Measurements from ENCODE around the gene MYPN. TPM values are rescaled to one million over a fixed set of nuclear protein-coding genes. Genes with fewer than 3 reads are reported as not detected.

The MYPN gene
- total RNA-seq, 3 donors from 2014 or later = 0.33 TPM; not detected in 2

- intact Hi-C loops (cut with DNase I; ENCODE audit: low total_unique reads) = no loop called here
- Histone ChIP-seq H3K4me3 (no peak overlapping the region), H3K9me3 (no peaks in the 10 kb centered on the region), H3K4me1 (no peaks in the 10 kb centered on the region), H3K27ac (no peak overlapping the region), H3K27me3 (no peaks in the 10 kb centered on the region), H3K36me3 (no peaks in the 10 kb centered on the region)
- DNase-seq (ENCODE audit: low spot score in 2 of 2) = no peak
- no peak for TF ChIP-seq CTCF (IDR thresholded peaks at IDR 0.05)
Observed at GRCh38 chr10:68107651-68108050, 1.6 kb upstream of the MYPN start.

GRCh38 chr10:68108051-68108450 lies 1.2 kb upstream of the MYPN start:
- Histone ChIP-seq H3K27ac (no peak overlapping the region), H3K4me3 (no peak overlapping the region), H3K36me3 (no peaks in the 10 kb centered on the region), H3K27me3 (no peaks in the 10 kb centered on the region), H3K9me3 (no peaks in the 10 kb centered on the region), H3K4me1 (no peaks in the 10 kb centered on the region)
- TF ChIP-seq POLR2AphosphoS5 (IDR thresholded peaks at IDR 0.05) (no peak), CTCF (IDR thresholded peaks at IDR 0.05) (no peak), POLR2A (IDR thresholded peaks at IDR 0.05) (no peak)
- intact Hi-C loops (cut with DNase I; ENCODE audit: low total_unique reads) = no loop called here
- DNase-seq (ENCODE audit: low spot score in 2 of 2) = no peak

- no peaks in the 10 kb centered on the region for H3K27me3 ChIP-seq
- no peaks in the 10 kb centered on the region for H3K36me3 ChIP-seq
- TF ChIP-seq CTCF (IDR thresholded peaks at IDR 0.05) (no peak), POLR2A (IDR thresholded peaks at IDR 0.05) (no peak), POLR2AphosphoS5 (IDR thresholded peaks at IDR 0.05) (no peak)
- intact Hi-C loops (cut with DNase I; ENCODE audit: low total_unique reads) = no loop called here
- no peaks in the 10 kb centered on the region for H3K9me3 ChIP-seq
- DNase-seq (ENCODE audit: low spot score in 2 of 2) = no peak
- no peak overlapping the region for H3K27ac ChIP-seq
- no peak overlapping the region for H3K4me3 ChIP-seq
- no peaks in the 10 kb centered on the region for H3K4me1 ChIP-seq
Observed at GRCh38 chr10:68108653-68109052, 635 bp upstream of the MYPN start.

- intact Hi-C loops (cut with DNase I; ENCODE audit: low total_unique reads) = no loop called here
- TF ChIP-seq CTCF (IDR thresholded peaks at IDR 0.05) (no peak), POLR2A (IDR thresholded peaks at IDR 0.05) (no peak), POLR2AphosphoS5 (IDR thresholded peaks at IDR 0.05) (no peak)
- H3K4me3 ChIP-seq = no peak overlapping the region
- H3K9me3 ChIP-seq = no peaks in the 10 kb centered on the region
- no peaks in the 10 kb centered on the region for H3K27me3 ChIP-seq
- H3K36me3 ChIP-seq = no peaks in the 10 kb centered on the region
- no peak overlapping the region for H3K27ac ChIP-seq
- no peaks in the 10 kb centered on the region for H3K4me1 ChIP-seq
- no peak for DNase-seq (ENCODE audit: low spot score in 2 of 2)
Observed at GRCh38 chr10:68110027-68110426, 739 bp downstream of the MYPN start.

- H3K4me1 ChIP-seq = no peaks in the 10 kb centered on the region
- no peaks in the 10 kb centered on the region for H3K36me3 ChIP-seq
- TF ChIP-seq POLR2AphosphoS5 (IDR thresholded peaks at IDR 0.05) (no peak), POLR2A (IDR thresholded peaks at IDR 0.05) (no peak), CTCF (IDR thresholded peaks at IDR 0.05) (no peak)
- no peaks in the 10 kb centered on the region for H3K9me3 ChIP-seq
- no peak for DNase-seq (ENCODE audit: low spot score in 2 of 2)
- intact Hi-C loops (cut with DNase I; ENCODE audit: low total_unique reads) = no loop called here
- H3K27ac ChIP-seq = no peak overlapping the region
- H3K4me3 ChIP-seq = no peak overlapping the region
- H3K27me3 ChIP-seq = no peaks in the 10 kb centered on the region
Observed at GRCh38 chr10:68111584-68111983, 2.3 kb downstream of the MYPN start.
